Stimulated activated CD8-positive, alpha-beta memory T cell treated with anti-CD3 and anti-CD28 coated beads, Interleukin-2, amount 100 ng/mL, for 48 hours (primary cell): ENCODE data around the gene CD38.

Experiments used
- DNase-seq, 2 donors: peaks; one replicate each; pipeline ENCODE4 v3.0.0-alpha.2; 2020; ENCODE audit warnings: low read depth in 2 of 2

Gene CD38

GRCh38 chr4:15868111-15868510 is 90.0 kb downstream of the CD38 start:
- DNase-seq: no peak

DNA sequence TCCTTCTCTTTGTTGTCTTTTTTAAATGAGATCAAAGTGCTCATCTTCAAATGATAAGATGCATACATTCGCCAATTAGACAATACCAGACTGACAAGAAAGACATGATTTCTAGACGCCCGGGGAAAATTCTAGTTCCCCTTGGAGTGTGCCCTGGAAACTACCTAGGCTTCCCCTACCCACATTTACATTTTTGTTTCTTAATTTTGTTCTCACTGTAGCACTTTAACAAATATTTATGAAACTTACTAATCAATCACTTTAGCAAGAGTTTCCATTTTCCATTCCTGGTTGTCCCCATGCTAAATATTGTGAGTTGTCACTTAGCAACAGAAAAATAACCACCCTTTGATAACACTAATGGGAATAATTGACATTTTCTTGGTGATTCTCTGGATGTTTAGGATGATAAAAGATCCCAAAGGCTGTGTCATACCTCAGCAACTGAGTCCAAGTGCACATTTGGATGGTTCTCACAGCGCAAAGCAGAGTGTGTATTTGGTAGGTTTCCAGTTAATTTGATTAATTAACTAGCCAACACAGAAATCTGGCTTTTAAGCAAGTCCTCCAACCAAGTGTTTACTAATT is 90.8 kb downstream of the CD38 start:
- DNase-seq: no peak

DNA sequence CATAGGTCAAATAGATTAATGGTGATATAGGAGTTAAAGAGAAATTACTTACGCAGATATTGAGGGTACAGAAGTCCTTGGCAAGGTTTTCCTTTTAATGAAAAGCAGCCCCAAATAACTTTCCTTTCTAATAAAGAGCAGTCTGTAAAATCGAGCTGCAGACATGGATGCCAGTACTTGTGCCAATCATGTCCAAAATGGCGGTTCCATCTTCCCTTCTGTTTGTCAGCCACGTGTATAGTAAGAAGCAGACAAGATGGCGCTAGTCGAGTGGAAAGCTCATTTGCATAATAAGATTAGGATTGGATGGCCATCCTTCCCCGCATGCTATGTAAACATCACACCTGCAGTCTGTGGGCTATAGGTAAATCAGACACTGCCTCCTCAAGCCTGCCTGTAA is 92.0 kb downstream of the CD38 start:
- DNase-seq: no peak

GRCh38 chr4:15870921-15871664 is 93.0 kb downstream of the CD38 start:
- DNase-seq: no peak

DNA sequence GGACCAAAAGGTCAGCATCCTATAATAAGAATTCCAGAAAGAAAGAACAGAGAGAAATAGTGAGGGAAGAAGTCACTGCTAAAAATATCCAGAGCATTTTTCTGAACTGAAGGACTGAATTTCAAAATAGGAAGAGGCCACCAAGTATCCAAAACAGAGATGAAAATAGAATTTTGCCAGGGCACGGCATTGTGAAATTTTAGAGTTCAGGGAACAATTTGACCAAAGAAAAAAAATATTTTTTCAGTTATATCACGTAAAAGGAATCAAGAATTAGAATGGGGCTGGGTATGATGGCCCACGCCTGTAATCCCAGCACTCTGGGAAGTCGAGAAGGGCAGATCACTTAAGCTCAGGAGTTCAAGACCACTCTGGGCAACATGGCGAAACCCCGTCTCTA is 95.0 kb downstream of the CD38 start:
- DNase-seq: no peak

DNA sequence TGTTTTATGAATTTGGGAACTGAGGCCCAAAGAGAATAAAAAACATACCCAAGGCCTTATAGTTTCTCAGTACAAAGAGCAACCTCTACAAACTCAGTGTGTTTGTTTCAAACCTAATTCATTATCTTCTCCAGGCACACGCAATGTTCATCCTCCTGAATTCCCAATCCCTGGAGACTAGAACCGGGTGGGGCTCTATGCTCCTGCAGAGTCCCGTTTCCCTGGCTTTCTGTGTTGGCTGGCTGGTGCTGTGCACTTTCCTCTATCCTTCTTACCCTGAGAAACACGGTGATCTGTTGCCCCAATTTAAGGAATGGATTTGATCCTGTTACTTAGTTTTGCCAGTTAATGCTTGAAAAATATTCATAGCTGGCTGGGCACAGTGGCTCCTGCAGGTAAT is 96.5 kb downstream of the CD38 start:
- no peak for DNase-seq

- DNase-seq: no peak
These were observed 97.7 kb downstream of the CD38 start for GRCh38 chr4:15875663-15876460.

DNA sequence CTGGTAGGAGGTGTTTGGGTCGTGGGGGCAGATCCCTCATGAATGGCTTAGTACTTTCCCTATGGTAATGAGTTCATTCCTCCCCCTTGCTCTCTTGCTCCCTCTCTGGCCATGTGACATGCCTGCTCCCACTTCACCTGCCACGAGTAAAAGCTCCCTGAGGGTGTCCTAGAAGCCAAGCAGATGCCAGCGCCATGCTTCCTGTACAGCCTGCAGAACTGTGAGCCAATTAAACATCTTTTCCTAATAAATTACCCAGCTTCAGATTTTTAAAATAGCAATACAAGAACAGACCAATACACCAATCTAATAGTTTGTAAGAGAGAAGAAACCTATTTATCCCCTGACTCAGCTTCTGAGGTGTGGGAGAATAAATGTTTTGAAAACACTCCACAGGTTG is 99.9 kb downstream of the CD38 start:
- no peak for DNase-seq

DNA sequence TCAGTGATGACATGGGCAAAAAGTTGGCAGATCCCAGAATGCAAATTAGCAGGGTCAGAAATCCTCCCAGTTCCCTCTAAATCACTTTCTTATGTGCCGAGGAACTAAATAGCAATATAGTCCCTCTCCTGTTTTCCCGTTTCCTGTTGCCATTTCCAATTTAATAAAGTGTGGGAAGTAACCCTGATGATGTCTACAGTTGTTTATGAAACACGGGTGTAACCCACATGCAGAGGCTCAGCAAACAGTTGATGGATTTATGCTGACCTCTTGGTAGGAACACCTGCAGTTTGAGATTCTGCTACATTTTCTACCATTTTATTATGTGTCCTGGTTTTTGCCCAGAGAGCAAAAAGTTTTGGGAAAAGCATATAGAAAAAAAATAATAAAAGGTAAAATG is 103.7 kb downstream of the CD38 start:
- no peak for DNase-seq

- peak in 1 of 2 donors; percentile 17 for DNase-seq
These were observed 104.6 kb downstream of the CD38 start for GRCh38 chr4:15882675-15883086.

DNA sequence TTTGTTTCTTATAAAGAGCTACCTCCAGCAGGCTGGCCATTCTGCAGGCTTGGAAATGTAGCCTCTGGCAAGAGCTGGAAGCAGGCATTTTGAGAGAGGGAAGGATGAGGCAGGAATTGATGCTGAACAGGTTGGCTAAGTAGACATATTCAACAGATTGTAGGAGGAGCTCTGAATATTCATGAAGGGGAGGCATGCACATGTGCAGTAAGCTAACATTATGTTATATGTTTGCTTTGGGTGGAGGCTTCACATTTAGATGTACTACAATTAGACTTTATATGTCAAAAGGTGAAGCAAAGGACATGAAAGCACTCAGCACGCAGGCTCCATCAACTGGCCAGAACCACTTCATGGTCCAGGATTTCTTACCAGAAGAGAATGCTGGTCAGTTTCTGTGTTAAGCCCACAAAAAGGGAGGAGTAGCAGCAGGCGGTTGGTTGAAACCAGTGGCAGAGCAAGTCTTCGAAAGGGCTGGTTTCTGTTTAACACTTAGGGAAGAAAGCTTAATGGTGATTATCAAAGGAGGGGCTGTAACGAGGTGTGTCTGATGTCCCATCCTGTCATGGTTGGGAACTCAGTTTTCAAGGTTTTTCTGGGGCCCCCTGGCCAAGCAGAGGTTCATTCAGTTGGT is 105.6 kb downstream of the CD38 start:
- DNase-seq: no peak

DNA sequence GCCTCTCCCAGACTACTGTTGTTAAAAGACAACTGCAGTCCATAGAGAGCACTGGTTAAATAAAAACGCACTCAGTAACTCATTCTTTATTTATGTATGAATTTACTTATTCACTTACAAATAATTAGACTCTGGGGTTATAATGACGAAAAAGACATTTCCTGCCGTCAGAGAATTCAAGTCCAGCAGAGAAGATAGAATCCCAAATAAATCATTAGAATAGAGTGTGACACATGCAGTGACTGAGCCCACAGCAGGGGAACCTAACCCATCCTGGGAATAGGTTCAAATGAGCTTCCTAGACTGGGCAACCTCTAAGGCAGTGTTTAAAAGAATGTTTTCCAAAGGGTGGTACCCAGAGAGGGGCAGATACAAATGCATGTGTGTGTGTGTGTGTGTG is 106.5 kb downstream of the CD38 start:
- DNase-seq: no peak

DNA sequence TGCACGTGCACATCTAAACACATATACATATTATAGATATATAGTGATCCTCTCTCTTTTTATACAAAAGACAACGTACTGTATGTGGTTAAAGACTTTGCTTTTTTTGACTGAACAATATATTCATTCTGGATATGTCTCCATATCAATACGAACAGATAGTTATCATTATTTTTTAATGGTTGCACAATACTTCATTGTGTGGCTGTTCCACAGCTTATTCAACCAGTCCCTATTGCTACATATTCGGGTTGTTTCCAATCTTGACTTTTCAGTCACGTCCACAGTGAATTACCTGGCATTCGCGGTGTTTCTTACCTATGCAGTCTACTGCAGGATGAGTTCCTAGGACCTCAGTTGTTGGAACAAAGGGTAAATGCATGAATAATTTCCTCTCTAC is 107.3 kb downstream of the CD38 start:
- DNase-seq: no peak

- DNase-seq: no peak
These were observed 110.4 kb downstream of the CD38 start for GRCh38 chr4:15888515-15888914.

DNA sequence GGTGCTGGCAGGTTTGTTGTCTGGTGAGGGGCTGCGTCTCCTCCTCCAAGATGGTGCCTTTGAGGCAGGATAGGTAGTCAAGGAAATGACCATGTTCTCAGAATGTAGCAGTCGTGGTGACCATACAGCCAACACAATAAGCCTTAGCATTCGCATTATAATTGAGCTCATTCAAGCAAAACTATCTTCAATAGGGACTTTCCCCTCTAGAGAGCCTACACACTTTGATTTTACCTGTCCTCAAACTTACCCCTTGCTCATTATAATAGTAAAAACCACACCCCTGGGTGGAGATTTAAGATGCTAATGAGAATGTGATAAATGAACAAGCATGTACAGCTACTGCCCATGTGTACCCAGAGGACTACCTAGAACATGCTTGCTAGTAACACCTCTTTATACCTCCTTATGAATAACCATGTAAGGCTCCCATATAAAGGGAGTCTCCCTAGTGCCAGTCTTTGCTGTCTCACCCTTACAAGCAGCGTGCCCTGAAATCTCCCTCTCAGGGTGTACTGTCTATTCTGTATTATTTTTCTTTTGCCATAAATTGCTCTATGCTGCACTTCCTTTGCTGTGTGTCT is 112.2 kb downstream of the CD38 start:
- no peak for DNase-seq

DNA sequence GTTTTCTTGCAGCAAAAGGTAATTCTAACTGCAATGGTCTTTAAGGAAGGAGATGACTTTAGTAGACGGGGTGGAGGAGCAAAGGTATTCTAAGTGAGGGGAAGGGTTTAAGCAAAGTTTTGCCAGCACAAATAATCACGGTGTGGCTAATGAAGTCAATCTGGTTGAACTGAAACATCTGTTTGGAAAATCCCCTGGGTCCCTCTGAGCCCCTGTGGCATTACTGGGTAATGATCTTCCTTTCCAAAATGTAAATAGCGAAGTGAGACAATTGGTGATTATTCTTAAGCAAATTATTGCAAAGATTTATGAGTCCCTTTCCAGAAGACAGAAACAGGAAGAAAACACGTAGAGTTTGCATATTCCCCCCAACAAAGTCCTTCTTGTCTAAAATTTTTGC is 113.2 kb downstream of the CD38 start:
- DNase-seq: no peak

GRCh38 chr4:15893962-15894361 is 115.8 kb downstream of the CD38 start:
- DNase-seq: no peak

DNA sequence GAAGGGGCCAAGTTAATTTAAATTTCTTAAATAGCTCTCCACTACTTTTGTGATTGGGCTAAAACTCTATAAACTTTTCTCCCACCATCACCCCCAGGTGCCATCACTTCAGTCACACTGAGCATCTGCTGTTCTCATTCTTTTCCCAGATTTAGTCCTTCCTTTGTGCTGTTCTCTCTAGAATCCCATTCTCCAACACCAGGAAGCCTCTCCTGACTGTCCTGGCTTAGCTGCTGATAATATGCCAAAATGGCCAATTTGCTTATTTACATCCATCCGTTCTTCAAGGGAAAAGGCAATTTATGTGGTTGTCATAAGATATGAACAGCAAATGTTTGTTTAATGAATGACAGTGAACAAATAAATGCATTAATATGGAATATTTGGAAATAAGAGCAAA is 116.3 kb downstream of the CD38 start:
- DNase-seq: no peak

- no peak for DNase-seq
These were observed 117.1 kb downstream of the CD38 start for GRCh38 chr4:15894921-15895916.

GRCh38 chr4:15897577-15897976 is 119.4 kb downstream of the CD38 start:
- no peak for DNase-seq

GRCh38 chr4:15898902-15899301 is 120.8 kb downstream of the CD38 start:
- no peak for DNase-seq
